BLaER1 treated with 17β-estradiol and CSF1 and Interleukin-3, amounts not matched to agents 10 nM and 100 nM (cell line): Measurements from ENCODE around the gene XKRX.

Experiments used
- H3K27ac ChIP-seq, 11 experiments: shearing (Covaris generic); formaldehyde crosslinking; 2 replicates each; pipeline ENCODE4 v1.8.1; 2022
- H3K27me3 ChIP-seq, 11 experiments: shearing (Covaris generic); formaldehyde crosslinking; 2 replicates each; pipeline ENCODE4 v1.8.1; 2022
- H3K36me3 ChIP-seq, 11 experiments: shearing (Covaris generic); formaldehyde crosslinking; 2 replicates each; pipeline ENCODE4 v1.8.1; 2022
- H3K4me1 ChIP-seq, 10 experiments: shearing (Covaris generic); formaldehyde crosslinking; 2 replicates each; pipeline ENCODE4 v1.8.1; 2022
- H3K4me2 ChIP-seq, 11 experiments: shearing (Covaris generic); formaldehyde crosslinking; 2 replicates each; pipeline ENCODE4 v1.8.1; 2022
- H3K4me3 ChIP-seq, 10 experiments: shearing (Covaris generic); formaldehyde crosslinking; 2 replicates each; pipeline ENCODE4 v1.8.1; 2022
- H3K9ac ChIP-seq, 11 experiments: shearing (Covaris generic); formaldehyde crosslinking; 2 replicates each; pipeline ENCODE4 v1.8.1; 2022
- H3K9me3 ChIP-seq, 11 experiments: shearing (Covaris generic); formaldehyde crosslinking; replicated peaks in 1 of 11; 2 replicates each; pipeline ENCODE4 v1.8.1; 2022
- H4K20me1 ChIP-seq, 11 experiments: shearing (Covaris generic); formaldehyde crosslinking; 2 replicates each; pipeline ENCODE4 v1.8.1; 2022
- Cebpa-rat ChIP-seq, 11 experiments: shearing (Covaris generic); IDR thresholded peaks; 2 replicates each; pipeline ENCODE4 v1.8.1; 2022

Gene XKRX

DNA sequence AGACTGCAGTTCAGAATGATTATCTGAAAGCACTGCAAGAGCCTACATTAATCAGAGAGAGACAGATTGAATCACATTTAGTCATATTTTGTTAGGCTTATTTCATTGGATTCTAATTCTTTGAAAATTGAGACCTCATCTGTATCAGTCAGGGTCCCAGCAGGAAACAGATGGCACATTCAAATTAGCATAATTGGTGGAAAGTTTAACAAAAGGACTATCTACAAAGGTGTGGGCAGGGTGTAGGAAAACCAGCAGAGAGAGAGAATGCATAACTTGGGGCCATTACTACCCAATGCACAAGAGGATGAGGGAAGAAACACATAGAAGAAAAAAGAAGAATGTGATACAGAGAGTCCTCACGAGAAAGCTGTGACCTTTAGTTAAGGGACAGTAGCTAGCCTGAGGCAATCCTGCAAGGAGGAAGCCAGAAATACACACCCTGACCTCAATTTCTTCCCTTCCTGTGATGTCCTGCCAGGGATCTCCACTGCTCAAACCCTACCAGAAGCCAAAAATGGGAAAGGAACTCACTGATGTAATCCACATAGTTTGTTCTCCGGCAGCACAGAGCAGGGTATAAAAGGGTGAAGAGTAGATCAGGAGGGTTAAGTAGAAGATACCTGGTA lies 17.7 kb upstream of the XKRX start:
- Histone ChIP-seq H3K4me2 (no peak overlapping the region), H4K20me1 (no peaks in the 10 kb centered on the region), H3K4me3 (no peak overlapping the region), H3K27me3 (no peaks in the 10 kb centered on the region), H3K27ac (no peak overlapping the region), H3K4me1 (no peaks in the 10 kb centered on the region), H3K9ac (no peak overlapping the region), H3K9me3 (no peaks in the 10 kb centered on the region), H3K36me3 (no peaks in the 10 kb centered on the region)
- no peak for TF ChIP-seq Cebpa-rat (IDR thresholded peaks at IDR 0.05)

DNA sequence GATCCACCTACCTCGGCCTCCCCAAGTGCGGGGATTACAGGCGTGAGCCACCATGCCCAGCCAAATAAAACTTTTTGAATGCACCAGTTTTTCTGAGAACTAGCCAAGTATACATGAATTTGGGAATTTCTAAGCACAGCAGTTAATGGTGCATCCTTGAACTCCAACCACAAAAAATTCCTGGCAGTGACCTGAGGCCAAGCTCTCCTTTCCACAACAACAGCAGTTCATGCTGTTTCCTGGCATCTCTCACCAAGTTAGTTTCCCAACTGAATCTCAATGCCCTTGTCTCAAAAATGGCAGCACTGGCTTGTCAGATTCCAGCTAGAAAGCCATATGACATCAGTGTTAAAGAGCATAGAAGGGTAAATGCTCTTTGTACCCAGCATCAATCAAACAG lies 15.9 kb upstream of the XKRX start:
- Histone ChIP-seq H3K36me3 (no peaks in the 10 kb centered on the region), H3K4me2 (no peak overlapping the region), H3K27me3 (no peaks in the 10 kb centered on the region), H3K9me3 (no peaks in the 10 kb centered on the region), H4K20me1 (no peaks in the 10 kb centered on the region), H3K4me3 (no peak overlapping the region), H3K9ac (no peak overlapping the region), H3K4me1 (no peaks in the 10 kb centered on the region), H3K27ac (no peak overlapping the region)
- no peak for TF ChIP-seq Cebpa-rat (IDR thresholded peaks at IDR 0.05)

DNA sequence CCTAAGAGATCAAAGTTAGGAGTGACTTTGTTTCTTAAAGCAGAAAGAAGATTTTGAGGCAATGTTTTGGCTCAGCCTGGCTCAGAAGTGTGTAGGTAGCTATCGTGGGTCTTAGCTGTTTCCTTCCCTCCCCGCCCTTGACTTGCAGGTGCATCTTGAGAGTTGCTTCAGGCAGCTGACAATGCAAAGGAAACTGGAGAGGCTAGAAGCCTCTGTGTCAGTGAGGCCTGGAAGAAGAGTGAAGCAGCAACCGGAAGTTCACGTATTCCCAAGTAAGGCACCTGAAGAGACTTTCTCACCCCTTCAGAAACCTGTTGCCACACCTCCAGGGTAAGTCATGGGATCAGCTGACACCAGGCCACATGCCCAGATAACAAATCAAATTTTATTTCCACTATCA lies 10.6 kb upstream of the XKRX start:
- Histone ChIP-seq H3K27me3 (no peaks in the 10 kb centered on the region), H3K9ac (no peak overlapping the region), H3K4me2 (no peak overlapping the region), H4K20me1 (no peaks in the 10 kb centered on the region), H3K36me3 (no peaks in the 10 kb centered on the region), H3K27ac (no peak overlapping the region), H3K9me3 (peaks cover 0 to 11% (median 0%) of the 10 kb centered on the region in 11 experiments; a peak in 1 of 22 replicates), H3K4me3 (no peak overlapping the region), H3K4me1 (no peaks in the 10 kb centered on the region)
- no peak for TF ChIP-seq Cebpa-rat (IDR thresholded peaks at IDR 0.05)

DNA sequence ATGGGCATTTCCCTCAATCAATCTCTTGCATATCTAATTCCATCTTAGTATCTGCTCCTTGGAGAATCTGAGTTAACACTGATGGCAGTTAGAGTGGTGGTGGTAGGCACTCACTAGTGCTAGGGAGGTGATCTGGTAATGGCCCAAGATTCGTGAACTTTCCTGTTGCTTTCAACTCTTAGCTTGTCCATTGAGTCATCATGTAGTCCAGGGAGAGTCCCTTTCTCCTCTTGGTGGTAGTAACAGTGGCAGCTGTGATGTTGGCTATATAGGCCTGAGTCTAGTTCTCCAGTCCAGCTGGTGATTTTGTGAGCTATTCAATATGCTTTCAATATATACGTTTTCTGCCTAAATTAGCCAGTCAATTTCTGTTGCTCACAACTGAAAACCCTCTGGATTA lies 7.0 kb upstream of the XKRX start:
- Histone ChIP-seq H3K4me2 (no peak overlapping the region), H3K4me3 (no peak overlapping the region), H3K27ac (no peak overlapping the region), H4K20me1 (no peaks in the 10 kb centered on the region), H3K27me3 (no peaks in the 10 kb centered on the region), H3K9ac (no peak overlapping the region), H3K9me3 (peaks cover 1 to 24% (median 12%) of the 10 kb centered on the region in 11 experiments; a peak in 20 of 22 replicates), H3K4me1 (peaks cover 0 to 12% (median 0%) of the 10 kb centered on the region in 10 experiments; a peak in 2 of 20 replicates), H3K36me3 (no peaks in the 10 kb centered on the region)
- TF ChIP-seq Cebpa-rat (IDR thresholded peaks at IDR 0.05), result no peak

DNA sequence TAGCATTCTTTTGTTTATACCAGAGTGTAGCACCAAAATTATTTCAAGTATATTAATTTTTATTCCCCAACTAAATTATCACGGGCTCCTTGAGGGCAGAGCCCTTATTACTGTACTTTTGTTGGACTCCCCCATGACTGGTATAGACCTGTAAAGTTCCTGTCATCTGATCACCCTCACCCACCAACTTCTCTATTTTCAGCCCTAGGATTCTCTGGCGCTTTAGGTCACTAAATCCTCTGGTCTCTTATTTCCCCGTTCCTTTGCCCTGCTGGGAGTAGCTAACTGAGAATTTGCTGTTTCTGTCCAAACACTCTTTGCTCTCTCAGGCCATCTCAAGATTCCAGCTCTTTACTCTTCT lies 3.2 kb upstream of the XKRX start:
- no peaks in the 10 kb centered on the region for H3K27me3 ChIP-seq
- 0 out of 22 replicates have a peak overlapping the region, but pooled peaks of 1 of the 11 experiments have one; percentile 32 for H3K27ac ChIP-seq
- H3K4me2 ChIP-seq, result 0 out of 22 replicates have a peak overlapping the region, but pooled peaks of 1 of the 11 experiments have one; percentile 10
- H3K4me3 ChIP-seq, result no peak overlapping the region
- peaks cover 6 to 28% (median 16%) of the 10 kb centered on the region in 11 experiments; a peak in 20 of 22 replicates for H3K9me3 ChIP-seq
- H3K36me3 ChIP-seq, result no peaks in the 10 kb centered on the region
- H4K20me1 ChIP-seq, result no peaks in the 10 kb centered on the region
- TF ChIP-seq Cebpa-rat (IDR thresholded peaks at IDR 0.05), result no peak
- H3K9ac ChIP-seq, result no peak overlapping the region
- H3K4me1 ChIP-seq, result peaks cover 0 to 12% (median 0%) of the 10 kb centered on the region in 10 experiments; a peak in 2 of 20 replicates

DNA sequence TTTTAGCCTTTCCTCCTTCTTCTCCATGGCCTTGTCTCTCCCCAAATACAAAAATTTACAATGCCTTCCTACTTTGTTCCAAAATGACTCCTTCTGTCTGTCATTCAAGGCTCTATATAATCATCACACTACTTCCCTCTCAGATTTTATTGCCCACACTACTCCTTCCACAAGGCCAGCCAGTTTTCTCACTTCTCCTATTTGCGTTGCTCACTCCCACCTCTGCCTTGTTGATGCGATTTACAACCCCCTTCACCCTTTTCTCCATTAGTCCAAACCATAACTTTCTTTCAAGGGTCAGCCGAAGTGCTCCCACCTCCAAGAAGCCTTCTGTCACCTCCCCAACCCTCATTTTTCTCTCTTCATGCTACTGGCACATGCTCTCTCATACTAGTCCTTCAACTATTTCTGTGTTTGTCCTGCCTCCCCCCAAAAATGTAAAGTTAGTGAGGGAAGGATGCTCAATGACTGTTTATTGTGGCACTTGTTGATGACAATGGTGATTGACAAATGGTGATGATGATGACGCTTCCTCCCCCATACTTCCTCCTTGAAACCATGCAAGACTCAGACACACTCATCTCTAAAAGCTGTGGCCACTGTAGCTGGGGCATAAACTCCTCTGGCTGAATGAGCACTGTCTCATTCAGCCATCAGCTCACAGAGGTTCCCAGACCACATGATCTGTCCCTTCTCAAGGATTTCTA lies 2.7 kb upstream of the XKRX start:
- no peak for TF ChIP-seq Cebpa-rat (IDR thresholded peaks at IDR 0.05)
- Histone ChIP-seq H3K4me2 (no peak overlapping the region), H3K27me3 (no peaks in the 10 kb centered on the region), H3K9me3 (peaks cover 6 to 28% (median 16%) of the 10 kb centered on the region in 11 experiments; a peak in 20 of 22 replicates), H4K20me1 (no peaks in the 10 kb centered on the region), H3K4me3 (no peak overlapping the region), H3K27ac (peak overlapping the region in 1 of 11 experiments; percentile 32; a peak in 2 of 22 replicates), H3K36me3 (no peaks in the 10 kb centered on the region), H3K9ac (no peak overlapping the region), H3K4me1 (peaks cover 0 to 12% (median 0%) of the 10 kb centered on the region in 10 experiments; a peak in 2 of 20 replicates)

DNA sequence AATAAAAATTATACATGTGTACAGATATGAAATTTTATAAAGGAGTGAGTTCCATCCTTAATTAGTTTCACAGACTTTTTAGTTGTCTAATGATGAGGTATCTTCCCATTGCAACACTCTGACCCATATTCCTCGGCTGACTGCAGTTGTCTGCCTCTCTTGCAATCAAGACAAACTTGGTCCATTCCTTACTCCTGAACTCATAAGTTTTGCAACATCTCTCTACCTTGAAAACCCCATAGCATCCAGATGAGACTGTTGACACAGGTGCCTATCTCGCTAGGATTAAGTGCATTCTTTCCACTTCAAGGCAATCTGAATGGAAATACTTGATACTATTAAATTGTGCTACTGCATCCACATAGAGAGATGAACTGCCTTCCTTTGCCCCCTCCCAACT lies 2.3 kb downstream of the XKRX start:
- no peak for TF ChIP-seq Cebpa-rat (IDR thresholded peaks at IDR 0.05)
- Histone ChIP-seq H3K36me3 (no peaks in the 10 kb centered on the region), H3K9me3 (peaks cover 4 to 17% (median 9%) of the 10 kb centered on the region in 11 experiments; a peak in 20 of 22 replicates), H3K9ac (no peak overlapping the region), H4K20me1 (no peaks in the 10 kb centered on the region), H3K4me1 (peaks cover 0 to 1% (median 0%) of the 10 kb centered on the region in 10 experiments; a peak in 1 of 20 replicates), H3K4me3 (no peak overlapping the region), H3K27ac (no peak overlapping the region), H3K27me3 (no peaks in the 10 kb centered on the region), H3K4me2 (no peak overlapping the region)

DNA sequence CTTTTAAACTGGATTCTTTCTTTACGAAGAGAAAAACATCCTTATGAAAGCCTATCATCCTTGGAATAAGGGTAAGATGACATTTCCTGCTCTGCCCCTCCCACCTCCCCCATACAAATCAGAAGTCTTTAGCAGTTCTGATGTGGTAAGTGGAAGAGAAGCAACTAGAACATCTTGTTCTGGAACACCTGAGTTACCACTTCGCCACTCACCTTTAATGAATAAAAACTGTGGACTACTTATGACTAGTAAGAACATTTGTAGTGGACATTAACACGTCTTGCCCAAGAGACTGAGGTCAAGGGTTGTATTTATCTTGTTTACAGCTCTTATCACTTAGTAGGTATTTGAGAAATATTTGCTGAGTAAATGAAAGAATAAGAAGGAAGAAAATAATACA lies 4.3 kb downstream of the XKRX start:
- H3K4me1 ChIP-seq, result no peaks in the 10 kb centered on the region
- no peak for TF ChIP-seq Cebpa-rat (IDR thresholded peaks at IDR 0.05)
- no peak overlapping the region for H3K4me3 ChIP-seq
- H3K27ac ChIP-seq, result no peak overlapping the region
- H4K20me1 ChIP-seq, result no peaks in the 10 kb centered on the region
- no peak overlapping the region for H3K9ac ChIP-seq
- H3K4me2 ChIP-seq, result no peak overlapping the region
- H3K27me3 ChIP-seq, result no peaks in the 10 kb centered on the region
- peaks cover 0 to 6% (median 0%) of the 10 kb centered on the region in 11 experiments; a peak in 2 of 22 replicates for H3K9me3 ChIP-seq
- H3K36me3 ChIP-seq, result no peaks in the 10 kb centered on the region

DNA sequence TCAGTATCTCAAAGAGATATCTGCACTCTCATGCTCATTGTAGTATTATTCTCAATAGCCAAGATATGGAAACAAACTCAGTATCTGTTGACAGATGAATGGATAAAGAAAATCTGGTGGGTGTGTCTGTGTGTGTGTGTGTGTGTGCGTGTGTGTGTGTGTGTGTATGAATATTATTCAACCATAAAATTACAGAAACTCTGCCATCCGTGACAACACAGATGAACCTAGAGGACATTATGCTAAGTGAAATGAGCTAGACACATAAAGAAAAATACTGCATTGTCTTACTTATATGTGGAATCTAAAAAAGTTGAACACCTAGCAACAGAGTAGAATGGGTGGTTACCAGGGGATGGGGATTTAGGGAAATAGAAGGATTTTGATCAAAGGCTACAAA lies 13.2 kb downstream of the XKRX start:
- Histone ChIP-seq H3K9ac (no peak overlapping the region), H3K4me2 (no peak overlapping the region), H4K20me1 (no peaks in the 10 kb centered on the region), H3K4me1 (no peaks in the 10 kb centered on the region), H3K27me3 (no peaks in the 10 kb centered on the region), H3K36me3 (no peaks in the 10 kb centered on the region), H3K9me3 (no peaks in the 10 kb centered on the region), H3K4me3 (no peak overlapping the region), H3K27ac (no peak overlapping the region)
- TF ChIP-seq Cebpa-rat (IDR thresholded peaks at IDR 0.05), result no peak
